ENCODE results near the gene HOXA5.

GRCh38 chr7:27101171-27101956 is 42.1 kb downstream of the HOXA5 start:
- TF ChIP-seq CTCF (conservative IDR thresholded peaks at IDR 0.05; ENCODE audit: low read depth, low read length) (no peak), EZH2 (IDR thresholded peaks at IDR 0.05; ENCODE audit: low read length, unreplicated experiment) (no peak)

Data from PC-3 (cell line).